Measurements from ENCODE around the gene MCU.
"Not testable (repeated sequence)": the region's sequence is repeated elsewhere in the genome, so short reads cannot be mapped to it uniquely, and the experiment has no call there.

Gene MCU

DNA sequence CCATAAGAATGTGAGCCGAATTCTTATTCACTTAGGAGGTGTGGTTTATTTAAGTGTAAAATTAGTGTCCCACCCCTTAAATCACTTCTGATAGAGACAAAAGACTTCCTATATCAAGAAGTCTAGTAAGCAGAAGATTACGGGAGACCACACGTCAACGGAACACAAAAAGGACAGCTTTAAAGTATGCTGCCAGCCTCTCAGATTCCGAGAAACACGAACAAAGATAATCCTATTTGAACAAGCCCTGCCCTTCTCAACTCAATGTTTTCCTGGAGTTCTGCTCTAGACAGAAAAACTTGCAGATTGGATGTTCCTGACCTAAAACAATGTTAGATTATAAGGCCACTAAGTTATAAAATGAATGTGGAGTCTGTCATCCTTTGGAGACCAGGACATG is 4.9 kb upstream of the MCU start:
- no peak for DNase-seq (ENCODE audit: low read depth in 2 of 2)

DNA sequence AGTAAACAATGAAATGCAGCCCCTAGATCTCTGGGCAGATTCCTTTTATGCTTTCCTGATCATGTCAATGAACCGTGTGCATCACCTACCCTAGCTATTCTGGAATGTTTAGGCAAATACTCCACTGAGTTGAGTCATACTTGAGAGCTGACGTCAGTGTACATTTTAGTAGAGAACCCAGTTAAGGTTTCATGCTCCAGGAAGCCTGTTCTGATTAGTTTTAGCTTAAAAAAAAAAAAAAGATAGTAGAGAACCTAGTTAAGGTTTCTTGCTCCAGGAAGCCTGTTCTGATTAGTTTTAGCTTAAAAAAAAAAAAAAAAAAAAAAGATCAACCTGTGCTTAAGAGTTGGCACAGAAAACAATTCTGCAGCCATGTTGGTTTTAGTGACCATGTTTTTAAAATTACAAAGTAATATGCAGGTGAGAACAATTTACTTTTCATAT is 3.7 kb upstream of the MCU start:
- no peak for DNase-seq (ENCODE audit: low read depth in 2 of 2)

DNA sequence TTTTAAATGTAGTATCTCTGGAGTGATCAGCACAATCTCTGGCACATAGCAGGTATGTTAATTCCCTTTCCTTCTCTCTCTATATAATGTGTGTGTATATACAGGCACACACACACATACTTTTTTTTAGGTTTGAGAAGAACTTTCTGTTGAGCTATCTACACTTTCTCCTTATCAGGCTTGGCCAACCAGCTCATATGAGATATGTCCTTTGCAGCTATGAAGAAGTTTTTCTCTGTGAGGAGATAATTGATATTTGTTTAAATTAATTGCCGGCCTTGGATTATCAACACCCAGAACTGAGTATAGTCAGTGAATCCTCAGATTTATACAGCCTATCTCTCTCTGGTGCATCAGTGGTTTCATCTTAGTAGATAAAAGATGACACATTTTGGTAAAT is 2.3 kb upstream of the MCU start:
- DNase-seq (ENCODE audit: low read depth in 2 of 2), result no peak

DNA sequence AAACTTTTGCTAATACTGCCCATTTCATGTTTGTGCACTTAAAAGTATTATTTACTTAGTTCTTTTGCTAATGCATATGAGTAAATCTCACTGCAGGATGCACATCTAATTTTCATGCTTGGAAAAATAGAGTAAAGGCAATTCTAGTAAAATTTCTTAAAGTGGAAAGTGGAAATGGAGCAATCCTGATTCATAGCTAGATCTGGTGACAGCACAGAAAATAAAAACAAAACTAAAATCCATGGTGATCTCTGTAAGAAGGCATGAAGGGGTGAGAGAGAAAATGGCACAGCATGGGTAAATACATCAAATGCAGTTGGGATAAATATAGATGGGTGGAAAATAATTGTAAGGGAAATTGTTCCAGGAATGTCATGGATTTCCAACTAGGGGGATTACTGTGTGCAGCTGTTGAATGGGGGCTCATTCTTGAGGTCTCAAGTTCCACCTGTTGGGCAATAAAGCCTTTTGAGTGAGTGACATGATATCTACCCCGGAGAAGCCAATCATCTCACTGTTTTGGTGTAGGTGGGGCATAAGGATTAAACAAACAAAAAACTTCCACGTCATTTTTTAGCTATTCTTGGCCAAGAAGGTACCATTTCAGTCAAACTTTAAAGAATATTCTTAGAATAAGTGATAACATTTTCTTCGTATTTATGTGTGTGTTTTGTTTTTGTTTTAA is 1.7 kb upstream of the MCU start:
- no peak for DNase-seq (ENCODE audit: low read depth in 2 of 2)

DNA sequence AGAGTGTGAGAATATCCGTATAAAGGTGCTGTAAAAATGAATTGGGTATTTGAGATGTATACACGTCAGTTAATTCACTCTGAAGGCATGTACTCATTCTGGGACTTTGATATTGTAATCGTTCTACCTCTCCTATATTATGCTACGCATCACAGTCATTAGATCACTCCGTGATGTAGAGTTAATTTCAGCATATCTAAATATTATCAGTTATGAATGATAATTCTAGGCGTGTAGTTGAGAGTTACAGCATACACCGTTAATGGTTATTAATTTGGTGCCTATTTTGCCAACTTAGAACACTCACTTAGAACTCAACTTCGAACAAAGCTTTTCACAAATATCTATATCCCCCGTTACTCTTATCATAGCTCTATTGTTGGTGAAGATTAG is 477 bp upstream of the MCU start:
- no peak for DNase-seq (ENCODE audit: low read depth in 2 of 2)

DNA sequence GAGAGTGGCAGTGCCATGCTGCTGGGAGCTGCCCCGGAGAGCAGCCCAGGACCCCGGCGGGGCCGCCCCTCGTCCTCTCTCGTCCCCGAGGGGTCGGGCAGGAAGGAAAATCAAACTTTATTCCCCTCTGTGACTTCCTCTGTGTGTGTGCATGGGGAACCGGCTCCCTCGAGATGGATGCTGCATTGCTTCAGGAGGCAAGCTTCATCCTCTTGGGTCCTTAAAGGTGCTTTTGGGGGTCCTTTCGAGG is 726 bp downstream of the MCU start:
- DNase-seq (ENCODE audit: low read depth in 2 of 2), result no peak

DNA sequence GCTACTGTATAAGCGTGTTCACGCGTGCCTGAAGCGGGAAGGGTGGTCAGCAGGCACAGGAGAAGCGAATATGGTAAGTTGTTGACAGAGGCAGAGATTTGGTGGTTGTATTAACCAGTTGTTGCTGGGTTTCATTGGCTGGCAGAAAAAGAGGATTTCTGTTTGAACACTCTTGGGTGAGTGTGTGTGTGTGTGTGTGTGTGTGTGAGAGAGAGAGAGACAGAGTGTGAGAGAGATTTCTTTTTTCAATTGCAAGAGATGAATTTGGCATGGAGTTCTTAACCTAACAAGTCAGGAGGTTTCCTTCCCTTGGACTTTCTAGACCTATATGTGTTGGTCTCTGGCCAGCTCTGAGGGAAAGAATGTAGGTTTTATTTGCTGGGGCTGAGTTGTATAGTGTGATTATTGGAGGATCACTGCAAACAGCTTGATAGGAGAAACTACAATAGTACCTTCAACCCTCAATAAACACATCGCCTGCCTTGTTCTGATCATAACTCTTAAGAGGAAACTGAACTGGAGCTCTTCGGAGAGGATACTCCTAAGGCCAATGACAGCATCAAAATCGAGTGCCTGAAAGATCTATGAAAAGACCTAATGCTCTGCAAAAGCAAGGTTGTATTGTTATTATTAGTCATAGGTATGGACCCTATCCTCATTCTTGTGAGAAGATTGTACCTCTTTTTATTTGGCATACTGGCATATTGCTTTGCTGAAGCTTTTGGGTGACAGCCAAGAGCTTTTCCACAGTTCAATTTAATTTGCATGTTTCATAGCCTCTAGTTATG is 1.2 kb downstream of the MCU start:
- no peak for DNase-seq (ENCODE audit: low read depth in 2 of 2)

DNA sequence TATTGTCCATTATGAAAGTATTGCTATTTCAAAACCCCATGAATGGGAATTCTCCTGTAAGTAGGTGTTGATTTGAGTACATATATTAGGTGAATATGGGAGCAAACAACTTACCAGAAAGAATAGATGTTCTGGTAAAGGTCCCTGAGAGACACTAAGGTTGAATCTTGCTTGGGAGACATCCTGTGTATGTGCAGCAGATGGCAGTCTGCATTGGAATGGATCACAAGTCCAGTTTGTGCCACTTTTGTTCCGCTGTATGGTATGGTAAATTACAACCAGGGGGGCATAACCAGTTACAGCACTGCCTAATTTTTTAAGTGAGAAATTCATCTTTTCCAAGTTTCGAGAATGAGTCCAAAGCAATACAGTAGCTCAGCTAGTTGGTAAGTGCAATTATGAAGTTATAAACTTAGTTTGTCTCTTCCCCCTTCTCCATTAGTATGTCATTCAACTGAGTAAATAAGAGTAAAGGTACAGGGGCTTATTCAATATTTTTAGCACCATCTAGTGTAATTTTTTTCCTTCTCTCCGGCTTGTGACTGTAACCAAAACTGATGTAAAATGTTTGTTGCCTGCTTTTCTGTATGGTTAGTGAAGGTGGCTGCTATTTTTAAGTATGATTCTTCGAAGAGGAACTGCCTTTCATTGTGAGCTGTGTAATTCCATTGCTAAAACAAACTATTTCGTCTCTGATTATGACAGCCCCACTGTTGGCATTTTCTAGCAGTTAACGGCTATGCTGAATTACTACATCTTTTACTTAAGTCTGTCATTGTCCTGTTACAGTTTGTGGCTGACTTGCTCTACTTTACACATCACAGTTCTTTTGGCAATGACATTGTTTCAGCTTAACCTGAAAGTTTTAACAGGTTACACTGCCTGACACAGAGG is 2.8 kb downstream of the MCU start:
- no peak for DNase-seq (ENCODE audit: low read depth in 2 of 2)

DNA sequence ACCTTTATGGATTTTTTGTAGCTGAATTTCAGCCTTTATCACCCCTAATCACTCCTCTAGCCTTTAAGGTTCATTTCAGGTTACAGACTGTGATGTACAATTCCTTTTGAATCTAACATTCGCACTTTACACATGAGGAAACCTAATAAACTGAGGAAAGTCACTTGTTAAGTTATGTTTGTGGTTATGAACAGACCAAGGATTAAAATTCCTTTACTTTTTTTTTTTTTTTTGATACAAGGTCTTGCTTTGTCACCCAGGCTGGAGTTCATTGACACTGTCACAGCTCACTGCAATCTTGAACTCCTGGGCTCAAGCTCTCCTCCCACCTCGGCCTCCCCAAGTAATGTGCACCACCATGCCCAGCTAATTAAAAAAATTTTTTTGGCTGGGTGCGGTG is 3.6 kb downstream of the MCU start:
- no peak for DNase-seq (ENCODE audit: low read depth in 2 of 2)

DNA sequence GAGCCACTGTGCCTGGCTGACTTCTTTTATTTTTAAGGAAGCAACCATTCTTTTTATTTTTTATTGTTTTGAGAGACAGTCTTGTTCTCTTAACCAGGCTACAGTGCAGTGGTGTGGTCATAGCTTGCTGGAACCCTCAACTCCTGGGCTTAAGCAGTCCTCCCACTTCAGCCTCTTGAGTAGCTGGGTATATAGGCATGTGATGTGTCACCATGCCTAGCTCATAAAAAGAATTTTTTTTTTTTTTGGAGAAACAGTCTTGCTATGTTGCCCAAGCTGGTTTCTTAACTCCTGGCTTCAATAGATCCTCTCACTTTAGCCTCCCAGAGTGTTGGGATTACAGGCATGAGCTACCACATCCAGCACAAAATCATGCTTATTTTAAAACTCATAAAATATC is 5.8 kb downstream of the MCU start:
- no peak for DNase-seq (ENCODE audit: low read depth in 2 of 2)

DNA sequence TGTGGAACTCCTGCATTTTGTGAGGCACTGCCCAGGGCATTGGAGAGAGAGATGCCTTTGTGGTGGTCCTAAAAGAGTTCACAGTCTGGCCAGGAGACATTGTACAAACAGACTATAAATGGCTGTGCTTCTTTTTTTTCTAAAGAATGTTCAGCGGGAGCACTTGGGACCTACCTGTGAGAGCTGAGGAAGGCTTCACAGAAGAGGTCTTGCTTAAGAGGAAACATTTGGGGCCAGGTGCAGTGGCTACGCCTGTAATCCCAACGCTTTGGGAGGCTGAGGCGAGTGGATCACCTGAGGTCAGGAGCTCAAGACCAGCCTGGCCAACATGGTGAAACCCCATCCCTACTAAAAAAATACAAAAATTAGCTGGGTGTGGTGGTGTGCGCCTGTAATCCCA is 10.5 kb downstream of the MCU start:
- DNase-seq (ENCODE audit: low read depth in 2 of 2), result not testable (repeated sequence)

DNA sequence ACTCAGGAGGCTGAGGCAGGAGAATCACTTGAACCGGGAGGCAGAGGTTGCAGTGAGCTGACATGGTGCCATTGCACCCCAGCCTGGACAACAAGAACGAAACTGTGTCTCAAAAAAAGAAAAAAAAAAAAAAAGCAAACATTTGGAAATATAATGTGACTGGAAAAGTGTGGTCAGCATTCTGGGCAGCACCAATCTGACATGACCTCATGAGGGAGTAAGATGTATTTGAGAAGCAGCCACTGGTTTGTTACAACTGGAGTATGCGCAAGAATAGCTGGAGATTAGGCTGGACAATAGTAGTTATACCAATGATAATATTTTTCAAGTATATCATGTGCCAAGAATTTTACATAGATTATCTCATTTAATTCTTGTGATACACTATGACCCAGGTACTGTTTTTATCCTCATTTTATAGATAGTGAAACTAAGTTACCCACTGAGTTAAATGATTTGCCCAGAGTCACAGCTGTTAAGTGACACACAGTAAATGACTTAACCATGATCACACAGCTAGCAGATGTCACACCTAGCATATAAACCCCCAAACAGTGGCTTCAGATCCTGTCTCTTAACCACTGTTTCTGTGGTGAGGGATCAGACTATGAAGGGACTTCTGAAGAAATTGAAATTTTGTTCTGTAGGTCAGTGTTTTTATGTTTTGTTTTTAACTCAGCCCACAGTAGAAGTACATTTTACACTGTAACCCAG is 11.1 kb downstream of the MCU start:
- DNase-seq (ENCODE audit: low read depth in 2 of 2), result no peak

DNA sequence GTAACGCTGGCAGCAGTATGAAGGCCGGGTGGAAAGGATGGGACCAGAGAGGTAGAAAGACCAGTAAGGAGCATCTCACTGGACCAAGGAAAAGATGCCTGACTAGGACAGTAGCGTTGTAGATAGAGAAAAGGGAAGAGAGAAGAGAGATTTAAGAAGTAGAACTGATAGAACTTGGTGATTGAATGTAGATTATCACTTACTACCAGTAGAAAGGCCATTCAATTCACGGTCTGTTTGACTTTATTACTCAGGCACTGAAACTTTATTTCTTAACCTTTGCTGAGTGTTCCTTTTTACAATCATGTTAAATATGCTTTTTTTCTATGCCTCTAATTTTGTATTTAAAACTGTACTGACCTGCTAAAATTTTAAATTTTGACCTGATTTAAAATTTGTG is 12.2 kb downstream of the MCU start:
- no peak for DNase-seq (ENCODE audit: low read depth in 2 of 2)

DNA sequence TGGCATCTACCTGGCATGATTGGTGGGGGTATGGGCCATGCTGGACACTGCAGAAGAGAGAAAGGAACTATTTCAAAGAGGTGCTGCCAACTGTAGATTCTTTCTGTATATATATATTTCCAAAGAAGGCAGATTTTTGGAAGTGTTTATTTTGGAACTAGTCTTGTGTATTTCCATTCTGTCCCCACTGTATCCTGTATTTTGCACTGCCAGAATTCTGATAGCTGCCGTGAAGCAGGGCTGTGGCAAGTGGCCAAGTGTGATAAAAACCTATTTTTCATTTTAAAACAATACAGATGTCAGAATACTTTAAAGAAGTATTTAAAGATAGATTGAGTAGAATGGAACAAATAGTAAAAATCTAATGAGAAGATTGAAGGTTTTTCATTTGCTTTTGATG is 17.1 kb downstream of the MCU start:
- DNase-seq (ENCODE audit: low read depth in 2 of 2), result no peak

DNA sequence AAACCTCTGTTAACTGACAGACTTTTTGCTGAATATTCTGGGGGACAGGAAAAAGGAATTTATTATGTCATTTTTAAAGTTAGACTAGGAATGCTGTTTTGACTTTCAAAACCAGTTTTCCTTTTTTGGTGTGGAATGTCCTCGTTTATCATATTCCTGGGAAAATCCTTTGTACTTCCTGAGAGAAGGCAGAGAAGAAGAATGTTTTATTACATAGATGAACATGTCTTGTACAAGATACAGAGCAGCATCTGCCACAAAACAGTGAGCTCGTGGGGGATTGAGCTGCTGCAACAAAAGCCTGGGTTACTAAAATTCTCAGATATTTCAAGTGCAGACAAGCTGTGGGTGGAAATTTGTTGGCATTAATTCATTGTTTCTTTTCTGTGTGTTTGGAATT is 20.2 kb downstream of the MCU start:
- no peak for DNase-seq (ENCODE audit: low read depth in 2 of 2)

DNA sequence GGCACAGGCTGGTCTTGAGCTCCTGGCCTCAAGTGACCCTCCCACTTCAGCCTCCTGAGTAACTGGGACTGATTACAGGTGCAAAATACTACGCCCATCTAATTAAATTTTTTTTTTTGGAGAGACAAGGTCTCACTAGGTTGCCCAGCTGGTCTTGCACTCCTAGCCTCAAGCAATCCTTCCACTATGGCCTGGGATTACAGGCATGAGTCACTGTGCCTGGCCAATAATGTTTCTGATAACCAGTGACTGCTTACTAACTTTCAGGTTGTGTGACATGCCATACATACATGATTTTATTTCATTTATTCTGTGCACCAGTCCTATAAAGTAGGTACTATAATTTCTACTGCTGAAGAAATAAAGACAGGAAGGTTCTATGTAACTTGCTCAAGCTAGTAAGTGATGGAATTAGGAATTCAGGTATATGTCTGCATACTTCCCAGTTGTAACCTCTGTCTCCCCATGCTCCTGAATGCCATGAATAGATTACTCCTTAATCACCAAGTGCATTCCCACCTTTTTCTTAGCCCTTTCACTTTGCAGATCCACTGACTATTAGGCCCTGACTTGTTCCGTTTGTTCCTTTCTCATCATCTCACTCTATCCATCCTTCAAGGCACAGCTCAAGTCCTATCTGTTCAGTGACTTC is 28.1 kb downstream of the MCU start:
- no peak for DNase-seq (ENCODE audit: low read depth in 2 of 2)

DNA sequence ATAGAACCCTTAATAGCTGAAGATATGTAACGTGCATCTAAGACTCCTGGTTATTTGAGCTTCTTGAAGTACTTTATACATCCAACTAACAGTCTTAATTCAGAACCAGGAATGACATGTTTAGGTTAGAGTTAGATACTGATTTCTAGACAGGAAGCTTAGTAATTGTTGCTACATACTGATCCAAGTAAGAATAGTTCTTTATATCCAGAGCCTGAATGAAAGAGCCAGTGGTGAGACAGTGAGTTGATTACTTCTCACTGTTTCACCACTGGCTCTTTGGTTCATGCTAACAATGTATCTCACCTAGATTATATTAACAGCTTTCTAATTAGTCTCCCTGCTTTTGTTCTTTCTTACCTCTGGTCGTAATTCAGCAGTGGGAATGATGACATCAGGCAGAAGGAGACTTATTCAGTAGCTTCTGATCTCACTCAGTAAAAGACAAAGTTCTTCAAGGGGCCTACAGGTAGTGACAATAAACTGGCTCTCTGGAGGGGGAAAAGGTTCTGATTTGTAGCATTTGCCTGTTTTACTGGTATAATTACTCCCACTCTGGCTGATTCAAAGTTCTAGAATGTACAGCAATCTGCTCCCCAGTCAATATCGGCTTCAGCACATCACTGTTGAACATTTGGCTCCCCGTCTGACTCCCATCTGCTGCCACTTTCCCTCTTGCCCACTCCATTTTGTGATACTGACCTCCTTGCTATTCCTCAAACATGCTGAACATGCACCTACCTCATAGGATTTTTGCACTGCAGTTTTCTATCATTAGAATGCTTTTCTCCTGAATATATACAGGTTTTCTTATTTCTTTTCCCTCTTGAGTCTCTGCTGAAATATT is 29.1 kb downstream of the MCU start:
- DNase-seq (ENCODE audit: low read depth in 2 of 2), result no peak

DNA sequence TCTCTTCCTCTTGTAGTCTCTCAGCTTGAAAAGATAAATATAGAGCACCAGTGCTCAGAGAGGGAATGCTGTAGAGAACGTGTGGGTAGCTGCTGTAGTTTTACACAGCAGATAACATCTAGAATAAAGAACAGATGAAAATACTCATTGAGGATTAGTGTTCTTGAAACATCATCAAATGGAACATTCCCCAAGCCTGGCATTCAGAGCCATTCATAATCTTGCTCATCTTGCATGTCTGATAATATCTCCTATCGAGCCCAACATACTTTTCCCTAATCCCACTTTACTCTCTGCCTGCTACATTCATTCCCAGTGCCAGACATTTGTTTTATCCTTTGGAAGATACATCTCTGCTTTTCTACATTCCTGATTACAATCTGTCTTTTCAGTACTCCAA is 35.2 kb downstream of the MCU start:
- no peak for DNase-seq (ENCODE audit: low read depth in 2 of 2)

DNA sequence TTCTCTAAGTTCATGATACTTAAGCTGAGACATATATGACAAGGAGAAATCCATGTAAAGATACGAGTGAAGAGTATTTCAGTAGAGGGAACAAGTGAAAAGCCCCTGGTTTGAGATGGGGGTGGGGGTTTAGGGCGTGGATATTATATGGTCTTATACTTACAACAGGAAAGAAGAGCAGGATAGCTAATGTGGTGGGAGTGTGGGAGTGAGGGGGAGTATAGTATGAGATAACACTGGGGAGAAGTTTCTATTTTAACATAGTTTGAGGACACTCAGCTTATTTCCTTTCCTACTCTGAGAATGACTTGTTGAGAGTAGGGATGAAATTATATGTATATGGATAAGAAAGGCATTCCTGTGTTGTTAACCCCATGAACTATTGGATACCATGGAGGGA is 36.5 kb downstream of the MCU start:
- DNase-seq (ENCODE audit: low read depth in 2 of 2), result no peak

DNA sequence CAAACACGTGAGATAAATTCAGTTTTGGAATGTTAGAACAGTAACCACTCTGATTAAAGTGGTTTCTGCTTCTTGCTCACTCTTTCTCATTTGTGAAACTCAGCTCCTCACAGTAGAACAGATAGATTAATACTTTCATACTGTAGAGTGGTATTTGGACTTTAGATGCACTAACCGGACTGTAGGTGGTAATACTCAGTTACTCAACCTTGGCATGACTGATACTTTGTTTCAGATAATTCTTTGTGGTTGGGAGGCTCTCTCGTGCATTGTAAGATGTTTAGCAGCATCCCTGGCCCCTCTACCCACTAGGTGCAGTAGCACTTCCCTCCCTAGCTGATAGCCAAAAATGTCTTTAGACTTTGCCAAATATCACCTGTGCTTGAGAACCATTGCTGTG is 37.6 kb downstream of the MCU start:
- no peak for DNase-seq (ENCODE audit: low read depth in 2 of 2)

DNA sequence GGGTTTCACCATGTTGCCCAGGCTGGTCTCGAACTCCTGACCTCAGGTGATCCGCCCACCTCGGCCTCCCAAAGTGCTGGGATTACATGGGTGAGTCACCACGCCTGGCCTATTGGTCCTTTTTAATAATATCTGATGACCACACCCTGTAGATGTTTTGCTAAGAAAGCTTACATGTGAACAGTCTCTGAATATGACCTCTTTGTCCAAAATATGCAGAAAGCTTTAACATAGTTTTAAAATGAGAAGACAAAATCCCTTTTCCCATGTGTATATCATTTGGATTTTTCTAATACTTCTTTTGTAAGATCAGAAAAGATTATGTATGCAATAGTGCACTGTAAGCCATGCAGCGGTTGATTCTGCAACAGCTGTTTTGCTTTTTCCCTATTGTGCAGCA is 38.5 kb downstream of the MCU start:
- DNase-seq (ENCODE audit: low read depth in 2 of 2), result no peak
